Duodenal mucosa (tissue), 2 donors: ENCODE data around the gene TGFB1I1.
A peak's percentile ranks its signal among the peaks of the same experiment; 100 is the strongest.

Experiments
- H3K27ac ChIP-seq: one replicate; pipeline ENCODE4 v1.7.0; 2013; ENCODE audit warnings: low read depth, low read length
- H3K27me3 ChIP-seq, 2 donors: one replicate each; pipeline ENCODE4 v1.7.0; 2013; ENCODE audit warnings: low read length in 2 of 2, control low read depth in 1 of 2; ENCODE audit not compliant: insufficient read depth in 2 of 2, control insufficient read depth in 1 of 2
- H3K36me3 ChIP-seq, 2 donors: one replicate each; pipeline ENCODE4 v1.7.0; 2013; ENCODE audit warnings: low read length in 2 of 2, control low read depth in 1 of 2; ENCODE audit not compliant: insufficient read depth in 2 of 2, control insufficient read depth in 1 of 2
- H3K4me1 ChIP-seq, 2 donors: one replicate each; pipeline ENCODE4 v1.7.0; 2013; ENCODE audit warnings: low read length in 2 of 2, control low read depth in 1 of 2; ENCODE audit not compliant: insufficient read depth in 2 of 2, control insufficient read depth in 1 of 2
- H3K4me3 ChIP-seq, 2 donors: one replicate each; pipeline ENCODE4 v1.7.0; 2013; ENCODE audit warnings: low read length in 2 of 2, low read depth in 1 of 2
- H3K9ac ChIP-seq, 2 donors: one replicate each; pipeline ENCODE4 v1.7.0; 2013; ENCODE audit warnings: low read length in 2 of 2, low read depth in 1 of 2
- H3K9me3 ChIP-seq, 2 donors: one replicate each; pipeline ENCODE4 v1.7.0; 2013; ENCODE audit warnings: low read length in 2 of 2, control low read depth in 1 of 2; ENCODE audit not compliant: control insufficient read depth in 1 of 2

The TGFB1I1 gene

GRCh38 chr16:31471875-31472708 lies at the start of gene TGFB1I1:
Gene TGFB1I1 (plus strand): TSS chr16:31472152. CDS start chr16:31472189, 37 bp downstream.
- peaks cover 0 to 5% of the 10 kb centered on the region in 2 donors for H3K27me3 ChIP-seq
- H3K9me3 ChIP-seq: no peaks in the 10 kb centered on the region
- peaks cover 4 to 34% of the 10 kb centered on the region in 2 donors for H3K4me1 ChIP-seq
- H3K9ac ChIP-seq: peak within 1 kb of the TSS; percentile 57 to 60
- peak within 1 kb of the TSS; percentile 74 for H3K27ac ChIP-seq
- peak within 1 kb of the TSS; percentile 54 to 71 for H3K4me3 ChIP-seq
- peaks cover 0 to 7% of the 10 kb centered on the region in 2 donors for H3K36me3 ChIP-seq

GRCh38 chr16:31423241-31423640 lies 48.7 kb upstream of the TGFB1I1 start:
- Histone ChIP-seq H3K4me3 (no peak overlapping the region), H3K9ac (no peak overlapping the region), H3K27ac (no peak overlapping the region), H3K27me3 (no peaks in the 10 kb centered on the region), H3K36me3 (no peaks in the 10 kb centered on the region), H3K9me3 (no peaks in the 10 kb centered on the region), H3K4me1 (peaks cover 0 to 6% of the 10 kb centered on the region in 2 donors)

- Histone ChIP-seq H3K36me3 (no peaks in the 10 kb centered on the region), H3K9ac (no peak overlapping the region), H3K4me3 (no peak overlapping the region), H3K4me1 (peaks cover under 1 to 6% of the 10 kb centered on the region in 2 donors), H3K27me3 (no peaks in the 10 kb centered on the region), H3K27ac (no peak overlapping the region), H3K9me3 (no peaks in the 10 kb centered on the region)
Measured at GRCh38 chr16:31423801-31424200, 48.2 kb upstream of the TGFB1I1 start.

GRCh38 chr16:31427441-31428278 lies 44.3 kb upstream of the TGFB1I1 start:
- Histone ChIP-seq H3K27me3 (no peaks in the 10 kb centered on the region), H3K9ac (no peak overlapping the region), H3K4me1 (peaks cover 5 to 6% of the 10 kb centered on the region in 2 donors), H3K9me3 (no peaks in the 10 kb centered on the region), H3K27ac (no peak overlapping the region), H3K36me3 (no peaks in the 10 kb centered on the region), H3K4me3 (peak overlapping the region; percentile 45 to 53)

- H3K36me3 ChIP-seq: no peaks in the 10 kb centered on the region
- H3K4me3 ChIP-seq: peak within 1 kb of the TSS; percentile 45 to 53
- no peaks in the 10 kb centered on the region for H3K9me3 ChIP-seq
- H3K27me3 ChIP-seq: no peaks in the 10 kb centered on the region
- no peak within 1 kb of the TSS for H3K9ac ChIP-seq
- no peak within 1 kb of the TSS for H3K27ac ChIP-seq
- peaks cover 5 to 6% of the 10 kb centered on the region in 2 donors for H3K4me1 ChIP-seq
Measured at GRCh38 chr16:31428279-31428597, 43.7 kb upstream of the TGFB1I1 start, which contains the start of gene COX6A2. Gene COX6A2 (minus strand): TSS chr16:31428360. CDS start chr16:31428325, 35 bp downstream.

GRCh38 chr16:31428638-31429247 lies 43.2 kb upstream of the TGFB1I1 start:
- H3K9me3 ChIP-seq: no peaks in the 10 kb centered on the region
- H3K4me1 ChIP-seq: peaks cover 5 to 6% of the 10 kb centered on the region in 2 donors
- H3K9ac ChIP-seq: no peak overlapping the region
- no peak overlapping the region for H3K4me3 ChIP-seq
- no peak overlapping the region for H3K27ac ChIP-seq
- no peaks in the 10 kb centered on the region for H3K27me3 ChIP-seq
- no peaks in the 10 kb centered on the region for H3K36me3 ChIP-seq

- Histone ChIP-seq H3K4me3 (no peak overlapping the region), H3K27me3 (no peaks in the 10 kb centered on the region), H3K9me3 (no peaks in the 10 kb centered on the region), H3K4me1 (peaks cover 5 to 6% of the 10 kb centered on the region in 2 donors), H3K27ac (no peak overlapping the region), H3K36me3 (no peaks in the 10 kb centered on the region), H3K9ac (no peak overlapping the region)
Measured at GRCh38 chr16:31429314-31429713, 42.6 kb upstream of the TGFB1I1 start.

GRCh38 chr16:31429796-31430195 lies 42.2 kb upstream of the TGFB1I1 start:
- no peak overlapping the region for H3K9ac ChIP-seq
- H3K4me1 ChIP-seq: peaks cover 5 to 6% of the 10 kb centered on the region in 2 donors
- H3K27ac ChIP-seq: no peak overlapping the region
- H3K9me3 ChIP-seq: no peaks in the 10 kb centered on the region
- H3K4me3 ChIP-seq: no peak overlapping the region
- no peaks in the 10 kb centered on the region for H3K27me3 ChIP-seq
- H3K36me3 ChIP-seq: no peaks in the 10 kb centered on the region

- Histone ChIP-seq H3K27me3 (no peaks in the 10 kb centered on the region), H3K9ac (no peak overlapping the region), H3K36me3 (no peaks in the 10 kb centered on the region), H3K9me3 (no peaks in the 10 kb centered on the region), H3K27ac (no peak overlapping the region), H3K4me3 (no peak overlapping the region), H3K4me1 (peaks cover 5 to 6% of the 10 kb centered on the region in 2 donors)
Measured at GRCh38 chr16:31430380-31431052, 41.4 kb upstream of the TGFB1I1 start.
